Heart right ventricle (tissue), 16 donors: Measurements from ENCODE around the gene SGCD. TPM values are rescaled to one million over a fixed set of nuclear protein-coding genes. Genes with fewer than 3 reads are reported as not detected.

ENCODE experiments used
- ATAC-seq, 8 donors: fragments of 200-7000 bp; cut with Tn5 transposase; one replicate each; pipeline ENCODE4 v1.9.1; 2020; ENCODE audit warnings: mild to moderate bottlenecking in 8 of 8, moderate library complexity in 8 of 8, moderate number of reproducible peaks in 1 of 8
- DNase-seq, 2 donors: peaks; one replicate each; pipeline ENCODE4 v3.0.0-alpha.2; 2020
- H3K27ac ChIP-seq, 10 donors: fragments of 200-600 bp; sonication (generic) in 2 of 10; one replicate each; pipeline versions ENCODE4 v1.5.0 to v1.8.0; 2020 to 2022; ENCODE audit warnings: mild to moderate bottlenecking in 3 of 10
- H3K27me3 ChIP-seq, 7 donors: fragments of 200-600 bp; one replicate each; pipeline ENCODE4 v1.8.0; 2021 to 2022; ENCODE audit warnings: mild to moderate bottlenecking in 2 of 7
- H3K36me3 ChIP-seq, 9 donors: fragments of 200-600 bp; sonication (generic) in 1 of 9; one replicate each; pipeline versions ENCODE4 v1.5.0 to v1.8.0; 2020 to 2022; ENCODE audit warnings: mild to moderate bottlenecking in 2 of 9
- H3K4me1 ChIP-seq, 9 donors: fragments of 200-600 bp; sonication (generic) in 1 of 9; one replicate each; pipeline versions ENCODE4 v1.5.0 to v1.8.0; 2020 to 2022; ENCODE audit warnings: mild to moderate bottlenecking in 4 of 9
- H3K4me3 ChIP-seq, 10 donors: fragments of 200-600 bp; sonication (generic) in 2 of 10; one replicate each; pipeline versions ENCODE4 v1.5.0 to v1.8.0; 2020 to 2022; ENCODE audit warnings: mild to moderate bottlenecking in 7 of 10, moderate library complexity in 2 of 10
- H3K9me3 ChIP-seq, 11 donors: fragments of 200-600 bp in 10 of 11; sonication (generic) in 2 of 11; one replicate each; pipeline versions ENCODE4 v1.5.0 to v1.8.0; 2013 to 2022; ENCODE audit warnings: mild to moderate bottlenecking in 2 of 11, control low read depth in 1 of 11, moderate library complexity in 1 of 11
- WGBS, 2 donors: extraction: QIAGEN DNeasy Blood & Tissue Kit; methylation state at CpG; one replicate each; pipeline ENCODE4 v1.1.7; 2013; ENCODE audit warnings: inconsistent platforms in 1 of 2; 5-methylcytosine and 5-hydroxymethylcytosine counted together
- intact Hi-C, 10 donors: fragments of 100-400 bp; cut with DNase I; formaldehyde crosslinking; loops; one replicate each; pipeline versions ENCODE4 v1.11.1 to v1.14.2; 2022
- polyA plus RNA-seq, 2 donors: library from polyadenylated mRNA; stranded (reverse); fragments of 200-250 nt; gene quantifications; one replicate each; pipeline ENCODE4 v1.2.3, GENCODE V29; 2013
- total RNA-seq, 10 donors: library from RNA; stranded (reverse); fragmentation: NEBNext Ultra II Directional in 3 of 10; extraction: Animal tissue kit (Norgen Biotek cat#: 25700) in 3 of 10; gene quantifications; one replicate each; pipeline versions ENCODE4 v1.2.1 to v1.2.4, GENCODE V29; 2021 to 2023
- TF ChIP-seq, protein P1 (sequence below), 9 donors: fragments of 200-600 bp; sonication (generic) in 2 of 9; IDR thresholded peaks; one replicate each; pipeline versions ENCODE4 v1.5.0 to v1.8.0; 2021 to 2022; ENCODE audit warnings: antibody characterized with exemption in 9 of 9, mild to moderate bottlenecking in 5 of 9, moderate library complexity in 1 of 9
- donor health status: Arrhythmogenic right ventricular cardiomyopathy.
- donor health status: ischemic (EF 13 %, LVEDD 7.1; RV severe dilation, severe dysfunction).
- donor health status: healthy with polysubstance abuse.
- donor health status: DM: no; HTN: yes; CAD: no.
- donor health status: DM: no; HTN: no; CAD: no.
- donor health status: ischemic (EF 25% LVEDD 6.9; RV normal size, moderate dysfunction).
- donor health status: ischemic (EF 25% LVEDD 5.7; RV mildly dilated, moderate dysfunction).
- donor health status: healthy.
- donor health status: DM: yes; HTN: yes; CAD: no.
- donor health status: Ischemic cardiomyopathy.
- donor health status: ischemic (EF 35%, LVEDD 5.7; RV mildly dilated, moderate dysfunction).
- donor health status: nonischemic (EF 11% LVEDD 7.7; RV severe dilation, severe dysfunction).
- donor health status: DM: yes; HTN: yes; CAD: no.
- donor health status: PGD.
- donor health status: ischemic (EF 29% LVEDD 5.4; RV normal size, mild dysfunction).
- donor health status: nonischemic (EF 23%, LVEDD 6.1; RV moderate dilation, normal function).

The SGCD gene
- total and polyA plus RNA-seq, 12 donors = 12.0 to 153 (median 99.6) TPM

DNA sequence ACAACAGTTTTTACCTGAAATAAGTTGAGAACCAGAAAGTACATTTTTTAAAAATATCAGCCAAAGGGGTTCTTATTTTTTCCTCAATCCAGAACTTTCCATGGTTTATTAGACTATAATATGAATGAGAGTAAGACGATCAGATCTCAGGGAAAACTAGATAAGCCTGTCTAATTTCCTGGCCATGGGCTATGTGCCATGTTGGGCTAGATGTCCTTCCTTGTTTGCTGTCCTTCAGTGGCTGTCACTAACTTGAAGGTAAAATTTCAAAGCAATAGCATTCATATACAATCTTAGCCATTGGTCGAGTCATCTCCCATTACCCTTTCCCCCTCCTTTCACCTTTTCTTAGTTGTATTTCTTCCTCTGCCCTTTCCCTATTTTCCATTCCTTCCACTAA, 343.7 kb downstream of the SGCD start:
- WGBS, 2 donors = 59 to 60% methylated on average over 2 of the region's 2 CpGs
- TF ChIP-seq, protein P1, sequence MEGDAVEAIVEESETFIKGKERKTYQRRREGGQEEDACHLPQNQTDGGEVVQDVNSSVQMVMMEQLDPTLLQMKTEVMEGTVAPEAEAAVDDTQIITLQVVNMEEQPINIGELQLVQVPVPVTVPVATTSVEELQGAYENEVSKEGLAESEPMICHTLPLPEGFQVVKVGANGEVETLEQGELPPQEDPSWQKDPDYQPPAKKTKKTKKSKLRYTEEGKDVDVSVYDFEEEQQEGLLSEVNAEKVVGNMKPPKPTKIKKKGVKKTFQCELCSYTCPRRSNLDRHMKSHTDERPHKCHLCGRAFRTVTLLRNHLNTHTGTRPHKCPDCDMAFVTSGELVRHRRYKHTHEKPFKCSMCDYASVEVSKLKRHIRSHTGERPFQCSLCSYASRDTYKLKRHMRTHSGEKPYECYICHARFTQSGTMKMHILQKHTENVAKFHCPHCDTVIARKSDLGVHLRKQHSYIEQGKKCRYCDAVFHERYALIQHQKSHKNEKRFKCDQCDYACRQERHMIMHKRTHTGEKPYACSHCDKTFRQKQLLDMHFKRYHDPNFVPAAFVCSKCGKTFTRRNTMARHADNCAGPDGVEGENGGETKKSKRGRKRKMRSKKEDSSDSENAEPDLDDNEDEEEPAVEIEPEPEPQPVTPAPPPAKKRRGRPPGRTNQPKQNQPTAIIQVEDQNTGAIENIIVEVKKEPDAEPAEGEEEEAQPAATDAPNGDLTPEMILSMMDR (IDR thresholded peaks at IDR 0.05) = no peak
- intact Hi-C loops = no loop called here

DNA sequence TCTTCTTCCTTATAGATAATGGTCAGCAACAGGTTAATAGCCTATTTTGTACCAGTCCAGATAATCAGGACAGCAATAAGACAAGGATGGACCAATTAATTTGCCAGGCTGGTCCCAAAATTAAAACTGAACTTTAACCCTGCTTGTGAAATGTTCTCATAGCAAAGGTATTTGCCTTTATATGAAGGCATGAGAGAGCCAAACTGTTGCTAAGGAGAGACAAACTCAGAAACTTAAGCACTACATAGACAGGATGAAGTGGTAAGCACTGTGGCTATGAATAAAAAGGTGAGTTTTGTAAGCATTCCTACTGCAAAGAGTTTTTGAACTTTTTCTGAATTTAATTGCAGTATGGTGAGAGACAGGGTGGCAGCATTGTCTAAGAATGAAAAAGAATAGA, 348.4 kb downstream of the SGCD start:
- Histone ChIP-seq H3K36me3 (no peaks in the 10 kb centered on the region), H3K4me3 (no peak overlapping the region), H3K27me3 (no peaks in the 10 kb centered on the region), H3K27ac (peak overlapping the region in 2 of 10 donors; percentile 12 to 24), H3K4me1 (peaks cover 0 to 32% (median 12%) of the 10 kb centered on the region in 9 donors), H3K9me3 (no peaks in the 10 kb centered on the region)
- intact Hi-C loops = no loop called here
- no peak for DNase-seq
- ATAC-seq = peak in 2 of 8 donors; percentile 57 to 65
- TF ChIP-seq, protein P1 (IDR thresholded peaks at IDR 0.05) = no peak

More for the DNA sequence above, 343.7 kb downstream of the SGCD start:
- DNase-seq (no peak), ATAC-seq (no peak)
- Histone ChIP-seq H3K27me3 (no peaks in the 10 kb centered on the region), H3K9me3 (no peaks in the 10 kb centered on the region), H3K27ac (no peak overlapping the region), H3K36me3 (no peaks in the 10 kb centered on the region), H3K4me1 (peaks cover 0 to 7% (median under 1%) of the 10 kb centered on the region in 9 donors), H3K4me3 (no peak overlapping the region)

DNA sequence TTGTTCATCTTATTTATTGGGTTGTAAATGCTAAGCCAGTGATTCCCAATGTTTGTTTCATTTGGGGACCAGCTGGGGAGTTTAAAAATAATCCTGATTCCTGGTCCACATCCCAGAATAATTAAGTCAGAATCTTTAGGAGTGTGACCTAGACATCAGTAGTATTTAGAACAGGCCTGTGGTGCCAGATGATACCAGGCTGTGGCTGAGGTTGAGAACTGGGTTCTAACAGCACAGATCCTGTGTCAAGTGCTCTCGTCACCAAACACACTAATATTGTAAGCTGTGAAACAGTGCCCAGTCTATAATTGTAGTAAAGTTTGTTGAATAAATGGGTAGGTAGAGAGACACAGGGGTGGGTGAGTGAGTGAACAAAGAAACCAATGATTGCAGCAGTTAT, 351.0 kb downstream of the SGCD start:
- DNase-seq (peak; percentile 12 to 24), ATAC-seq (peak; percentile 31 to 94 (median 88))
- 64 to 66% methylated on average over 1 of the region's 1 CpG for WGBS, 2 donors
- no peak overlapping the region for H3K4me3 ChIP-seq
- H3K9me3 ChIP-seq = no peaks in the 10 kb centered on the region
- no peaks in the 10 kb centered on the region for H3K36me3 ChIP-seq
- H3K4me1 ChIP-seq = peaks cover 0 to 46% (median 16%) of the 10 kb centered on the region in 9 donors
- TF ChIP-seq, protein P1 (IDR thresholded peaks at IDR 0.05) = no peak
- intact Hi-C loops = no loop called here
- H3K27ac ChIP-seq = peak overlapping the region in 6 of 10 donors; percentile 24 to 63 (median 46)
- H3K27me3 ChIP-seq = no peaks in the 10 kb centered on the region

DNA sequence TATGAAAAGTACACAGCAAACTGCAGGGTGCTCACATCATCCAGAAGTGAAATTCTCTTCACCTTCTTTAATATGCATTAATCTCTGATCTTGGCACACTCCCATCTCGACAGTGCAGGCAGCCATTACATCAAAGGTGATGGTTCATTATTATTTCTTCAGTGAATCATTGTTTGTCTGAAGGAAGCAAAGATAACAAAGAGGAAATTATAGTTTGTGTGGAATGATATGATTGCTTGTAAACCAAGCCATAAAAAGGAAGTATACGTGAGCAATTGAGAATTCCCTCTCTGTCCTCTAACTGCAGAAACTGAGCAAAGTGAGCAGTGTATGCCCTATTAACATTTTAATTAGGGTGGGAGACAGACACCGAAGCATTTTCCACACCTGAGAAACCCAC, 351.5 kb downstream of the SGCD start:
- WGBS, 2 donors = 54 to 67% methylated on average over 3 of the region's 3 CpGs
- H3K4me1 ChIP-seq = peaks cover 0 to 46% (median 16%) of the 10 kb centered on the region in 9 donors
- no peak overlapping the region for H3K4me3 ChIP-seq
- intact Hi-C loops = no loop called here
- peak overlapping the region in 4 of 10 donors; percentile 46 to 63 (median 47) for H3K27ac ChIP-seq
- H3K9me3 ChIP-seq = no peaks in the 10 kb centered on the region
- ATAC-seq (no peak), DNase-seq (no peak)
- H3K36me3 ChIP-seq = no peaks in the 10 kb centered on the region
- no peaks in the 10 kb centered on the region for H3K27me3 ChIP-seq
- TF ChIP-seq, protein P1 (IDR thresholded peaks at IDR 0.05) = no peak
